SW 1271 (cell line): ENCODE measurements around the gene ATAD3C.
A peak's percentile ranks its signal among the peaks of the same experiment; 100 is the strongest.
"Not testable (repeated sequence)": the region's sequence is repeated elsewhere in the genome, so short reads cannot be mapped to it uniquely, and the experiment has no call there.

Source experiments
- DNase-seq, 2 experiments: peaks; one replicate each; lab custom pipeline; 2025; lab: John Stamatoyannopoulos, UW

ATAD3C gene

GRCh38 chr1:1449099-1449739 lies at the start of gene ATAD3C:
Gene ATAD3C (plus strand): TSS chr1:1449689. CDS start chr1:1450684, 995 bp downstream.
- DNase-seq: no peak

GRCh38 chr1:1399872-1400575 lies 49.5 kb upstream of the ATAD3C start:
- DNase-seq: no peak

- no peak for DNase-seq
Measured at GRCh38 chr1:1400576-1401456, 48.7 kb upstream of the ATAD3C start.

GRCh38 chr1:1401457-1402010 lies 48.0 kb upstream of the ATAD3C start:
- no peak for DNase-seq

- DNase-seq: peak in 1 of 2 experiments; percentile 17
Measured at GRCh38 chr1:1402072-1402900, 47.2 kb upstream of the ATAD3C start.

- not testable (repeated sequence) for DNase-seq
Measured at GRCh38 chr1:1402901-1403392, 46.5 kb upstream of the ATAD3C start.

- DNase-seq: no peak
Measured at GRCh38 chr1:1403653-1404052, 45.8 kb upstream of the ATAD3C start.

GRCh38 chr1:1406101-1406820 lies 43.2 kb upstream of the ATAD3C start:
- DNase-seq: no peak

GRCh38 chr1:1406821-1407635 lies 42.5 kb upstream of the ATAD3C start, which contains the start of gene MRPL20:
Gene MRPL20 (minus strand): TSS chr1:1407293. CDS start chr1:1407217, 76 bp downstream.
- DNase-seq: peak; percentile 63 to 85

GRCh38 chr1:1407636-1408318 lies 41.7 kb upstream of the ATAD3C start:
- DNase-seq: peak in 1 of 2 experiments; percentile 17

GRCh38 chr1:1410238-1410637 lies 39.3 kb upstream of the ATAD3C start:
- not testable (repeated sequence) for DNase-seq

GRCh38 chr1:1411626-1412025 lies 37.9 kb upstream of the ATAD3C start:
- no peak for DNase-seq

- not testable (repeated sequence) for DNase-seq
Measured at GRCh38 chr1:1412311-1412902, 37.1 kb upstream of the ATAD3C start.

GRCh38 chr1:1415751-1416150 lies 33.7 kb upstream of the ATAD3C start:
- no peak for DNase-seq

GRCh38 chr1:1417396-1417795 lies 32.1 kb upstream of the ATAD3C start:
- DNase-seq: not testable (repeated sequence)

GRCh38 chr1:1417825-1418463 lies 31.5 kb upstream of the ATAD3C start:
- DNase-seq: not testable (repeated sequence)

- no peak for DNase-seq
Measured at GRCh38 chr1:1418464-1419362, 30.8 kb upstream of the ATAD3C start.
